ENCODE data around the gene TMEM266. TPM values are rescaled to one million over a fixed set of nuclear protein-coding genes. Genes with fewer than 3 reads are reported as not detected.
A peak's percentile ranks its signal among the peaks of the same experiment; 100 is the strongest.

TMEM266 gene
- total RNA-seq, 1 experiment from 2014 or later = not detected

DNA sequence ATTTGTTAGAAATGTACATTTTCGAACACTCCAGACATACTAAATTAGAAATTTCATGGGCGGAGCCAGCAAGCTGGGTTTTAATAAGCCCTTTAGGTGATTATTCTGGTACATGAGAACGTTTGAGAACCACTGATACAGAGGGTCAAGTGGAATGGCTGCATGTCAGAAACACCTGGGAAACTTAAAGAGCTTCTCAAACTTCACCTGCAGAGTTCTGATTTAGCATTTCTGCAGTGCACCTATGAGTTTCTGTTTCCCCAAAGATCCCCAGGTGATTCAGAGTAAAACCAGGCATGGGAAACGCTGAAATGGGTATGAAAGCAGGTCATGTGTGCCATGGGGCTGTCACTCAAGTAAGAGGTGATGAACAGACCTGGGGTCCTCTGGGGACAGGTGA lies 68.1 kb downstream of the TMEM266 start:
- no peak for DNase-seq (ENCODE audit: low read depth)

DNA sequence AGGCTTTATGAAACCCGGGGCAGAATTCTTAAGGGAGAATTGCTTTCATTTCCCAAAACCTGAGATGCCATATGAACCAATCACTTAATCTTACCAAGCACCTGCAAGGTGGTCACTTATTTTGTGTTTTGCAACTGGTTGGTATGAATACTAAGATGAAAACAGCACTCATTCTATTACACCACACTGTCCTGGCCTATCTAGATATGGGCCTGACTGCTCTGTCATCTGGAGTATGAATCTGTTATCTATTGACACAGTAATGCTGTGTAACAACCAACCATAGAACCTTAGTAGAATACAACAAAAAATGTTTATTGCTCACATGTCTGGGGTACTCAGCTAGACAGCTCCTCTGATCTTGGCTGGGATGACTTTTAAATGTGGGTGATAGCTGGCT lies 74.8 kb downstream of the TMEM266 start:
- DNase-seq (ENCODE audit: low read depth) = no peak

DNA sequence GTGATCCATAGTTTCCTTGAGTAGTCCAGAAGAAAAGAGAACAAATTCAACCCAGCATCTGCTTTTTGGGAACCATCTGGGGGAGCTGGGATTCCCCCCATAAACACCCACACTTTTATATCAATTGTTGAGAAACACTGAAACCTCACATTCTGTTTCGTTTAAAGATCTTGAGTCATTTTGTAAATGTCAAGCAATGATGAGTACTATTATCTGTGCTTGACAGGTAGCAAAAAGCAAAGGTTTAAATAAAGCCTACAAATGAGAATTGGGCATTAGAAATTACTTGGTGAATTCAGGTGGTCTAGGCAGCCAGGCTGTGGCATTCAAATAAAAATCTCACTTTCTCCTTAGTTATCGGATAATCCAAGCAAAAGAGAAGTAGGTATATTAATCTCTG lies 75.7 kb downstream of the TMEM266 start:
- no peak for DNase-seq (ENCODE audit: low read depth)

DNA sequence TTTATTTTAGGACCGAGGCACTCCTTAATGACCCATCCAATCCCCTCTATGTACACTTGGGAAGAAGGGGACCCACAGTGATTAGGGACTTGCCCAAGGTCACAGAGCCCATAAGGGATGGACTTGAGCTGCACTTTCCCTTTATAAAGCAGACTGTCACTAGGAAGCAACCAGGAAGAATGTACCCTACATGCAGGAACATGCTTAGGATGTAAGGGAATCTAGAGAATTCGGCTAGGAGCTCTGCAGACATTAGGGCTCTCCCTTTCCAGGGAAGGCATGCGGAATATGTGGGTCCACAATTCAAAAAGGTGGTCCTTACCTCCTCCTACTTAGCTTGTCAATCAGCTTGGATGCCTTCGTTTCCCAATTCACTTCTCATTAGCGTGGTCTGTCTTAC lies 78.7 kb downstream of the TMEM266 start:
- no peak for DNase-seq (ENCODE audit: low read depth)

DNA sequence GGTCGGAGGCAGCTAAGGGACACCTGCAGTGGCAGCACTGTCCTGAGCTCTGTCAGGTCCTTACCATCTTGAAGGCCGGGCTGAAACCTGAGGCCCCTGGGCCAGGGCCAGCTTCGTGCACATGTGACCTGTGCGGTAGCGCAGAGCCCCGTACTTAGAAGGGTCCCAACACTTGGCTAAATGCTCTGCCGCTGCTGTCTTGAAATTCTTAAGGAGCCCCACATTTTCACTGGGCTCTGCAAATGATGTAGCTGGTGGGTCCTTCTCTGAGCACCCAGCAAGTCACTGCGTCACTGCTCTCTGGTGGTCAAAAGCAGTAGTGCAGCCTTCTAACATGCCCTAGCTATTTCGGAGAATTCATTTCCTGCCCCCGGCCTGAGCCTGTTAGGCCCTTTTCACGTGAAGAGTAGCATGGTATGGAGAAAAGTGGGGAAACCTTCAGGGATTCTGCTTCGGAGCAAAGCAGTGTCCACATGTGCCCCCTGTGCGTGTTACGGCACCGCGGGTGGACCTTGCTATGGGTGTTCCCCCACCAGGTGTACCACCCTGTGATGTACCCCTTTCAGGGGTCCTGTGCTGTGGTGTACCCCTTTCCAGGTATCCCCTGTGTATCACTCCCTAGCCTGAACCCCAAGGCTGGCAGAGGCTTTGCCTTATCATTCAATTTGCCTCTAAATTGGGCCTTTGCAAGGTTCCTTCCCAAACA lies 79.7 kb downstream of the TMEM266 start:
- peak; percentile 80 for DNase-seq (ENCODE audit: low read depth)

DNA sequence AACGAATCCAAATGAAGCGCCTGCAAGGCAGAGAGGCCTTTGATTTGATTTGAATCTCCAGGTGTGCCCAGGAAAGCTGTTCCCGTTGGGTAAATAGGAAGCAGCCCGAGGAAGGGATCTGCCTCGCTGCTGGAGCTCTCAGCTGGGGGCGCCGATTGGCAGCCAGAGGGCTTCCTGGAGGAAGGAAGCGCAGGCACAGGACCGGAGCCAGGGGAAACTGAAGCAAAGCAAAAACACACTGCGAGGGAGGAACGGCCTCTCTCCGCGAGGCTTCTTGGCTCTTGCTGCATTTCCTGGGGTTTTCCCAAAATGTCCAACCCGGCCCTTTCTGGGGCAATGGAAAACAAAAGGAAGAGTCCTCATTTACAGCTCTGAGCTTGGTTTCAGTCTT lies 80.3 kb downstream of the TMEM266 start:
- DNase-seq (ENCODE audit: low read depth) = peak; percentile 34

DNA sequence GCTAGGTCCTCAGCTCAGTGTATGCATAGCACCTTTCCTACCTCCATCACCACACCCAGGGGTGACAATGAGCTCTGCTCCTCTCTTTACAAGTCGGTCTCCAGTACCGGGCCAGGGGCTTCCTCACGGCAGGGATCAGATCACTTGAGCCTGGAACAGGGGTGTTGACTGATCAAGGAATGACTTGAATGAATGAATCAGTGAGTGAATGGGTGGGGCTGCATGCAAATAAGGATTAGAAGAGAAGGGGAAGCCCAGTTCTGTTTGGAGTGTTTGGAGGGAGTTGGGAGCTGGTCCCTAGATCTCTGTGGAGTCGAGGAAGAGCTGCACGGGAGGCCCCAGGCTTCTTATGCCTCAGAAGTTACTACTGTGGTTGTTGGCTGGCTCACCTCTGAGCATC lies 87.0 kb downstream of the TMEM266 start:
- no peak for DNase-seq (ENCODE audit: low read depth)

DNA sequence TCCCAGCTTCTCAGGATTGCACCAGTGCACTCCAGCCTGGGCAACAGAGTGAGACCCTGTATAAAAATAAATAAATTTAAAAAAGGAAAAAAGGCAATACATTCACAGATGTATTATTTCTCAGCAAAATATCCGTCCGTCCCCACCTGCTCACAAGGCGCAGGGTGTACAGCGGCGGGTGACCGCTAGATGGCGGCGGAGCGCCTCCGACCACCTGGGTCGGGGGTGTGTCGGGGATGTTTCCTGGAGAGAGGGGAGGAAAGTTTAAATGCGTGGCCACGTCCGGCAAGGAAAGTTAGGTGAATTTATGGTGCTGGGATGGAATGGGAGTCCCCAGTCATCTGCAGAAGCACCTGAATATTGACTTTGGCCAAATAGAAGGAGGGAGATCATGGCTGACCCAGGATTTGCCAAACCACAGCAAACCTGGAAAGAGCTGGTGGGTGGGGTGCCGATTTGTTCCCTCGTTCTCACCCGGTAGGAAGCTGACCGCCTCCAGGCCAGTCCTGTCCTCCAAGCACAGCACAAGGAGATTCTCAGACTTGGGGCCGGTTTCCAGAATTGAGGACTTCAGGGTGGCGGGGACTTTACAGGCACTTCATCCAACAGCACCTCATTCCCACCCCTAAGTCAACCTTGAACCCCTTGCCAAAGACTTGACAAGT lies 88.3 kb downstream of the TMEM266 start:
- peak; percentile 62 for DNase-seq (ENCODE audit: low read depth)

DNA sequence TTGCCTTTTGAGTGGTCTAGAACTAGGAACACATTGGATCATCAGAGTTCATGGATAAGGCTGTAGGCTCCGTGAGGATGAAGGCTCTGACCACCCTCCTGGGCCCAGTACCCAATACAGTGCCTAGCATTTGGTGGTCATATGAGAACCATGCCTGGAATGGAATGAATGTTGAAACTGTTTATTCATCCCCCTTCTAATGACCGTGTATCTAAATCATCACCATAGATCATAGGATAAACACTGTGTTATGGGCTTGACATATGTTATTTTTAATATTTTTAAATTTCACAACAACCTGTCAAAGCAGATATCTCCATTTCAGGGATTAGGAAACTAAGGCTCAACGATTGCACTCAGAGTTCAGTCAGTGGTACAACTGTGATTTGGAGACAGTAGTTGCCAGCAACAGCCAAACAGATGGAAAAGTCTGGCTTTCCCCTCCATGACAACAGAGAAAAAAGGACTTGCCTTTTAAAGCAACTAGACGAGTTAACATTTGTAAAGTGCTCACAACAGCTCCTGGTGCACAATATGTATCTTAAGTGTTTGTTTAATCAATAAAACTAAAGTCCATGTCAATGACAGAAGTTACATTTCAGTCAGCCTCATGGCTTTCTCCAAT lies 89.6 kb downstream of the TMEM266 start:
- no peak for DNase-seq (ENCODE audit: low read depth)

DNA sequence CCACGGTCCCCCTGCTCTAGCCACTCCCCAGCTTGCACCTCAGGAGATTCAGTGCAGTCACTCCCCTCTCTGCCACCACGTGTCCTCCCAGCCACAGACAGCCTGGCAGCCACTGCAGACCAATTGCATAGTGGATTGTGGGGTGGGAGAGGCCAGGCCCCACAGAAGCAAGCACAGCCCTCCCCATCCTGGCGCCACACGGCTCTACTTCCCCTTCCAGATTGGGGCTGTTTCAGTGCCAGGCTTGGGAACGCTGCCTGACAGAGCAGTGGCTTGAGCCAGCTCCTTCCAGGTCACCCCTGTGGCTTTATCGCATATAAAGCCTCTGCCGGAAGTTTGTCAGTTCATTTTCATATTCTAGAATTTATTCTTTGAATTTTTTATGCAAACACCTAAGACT lies 90.7 kb downstream of the TMEM266 start:
- no peak for DNase-seq (ENCODE audit: low read depth)

DNA sequence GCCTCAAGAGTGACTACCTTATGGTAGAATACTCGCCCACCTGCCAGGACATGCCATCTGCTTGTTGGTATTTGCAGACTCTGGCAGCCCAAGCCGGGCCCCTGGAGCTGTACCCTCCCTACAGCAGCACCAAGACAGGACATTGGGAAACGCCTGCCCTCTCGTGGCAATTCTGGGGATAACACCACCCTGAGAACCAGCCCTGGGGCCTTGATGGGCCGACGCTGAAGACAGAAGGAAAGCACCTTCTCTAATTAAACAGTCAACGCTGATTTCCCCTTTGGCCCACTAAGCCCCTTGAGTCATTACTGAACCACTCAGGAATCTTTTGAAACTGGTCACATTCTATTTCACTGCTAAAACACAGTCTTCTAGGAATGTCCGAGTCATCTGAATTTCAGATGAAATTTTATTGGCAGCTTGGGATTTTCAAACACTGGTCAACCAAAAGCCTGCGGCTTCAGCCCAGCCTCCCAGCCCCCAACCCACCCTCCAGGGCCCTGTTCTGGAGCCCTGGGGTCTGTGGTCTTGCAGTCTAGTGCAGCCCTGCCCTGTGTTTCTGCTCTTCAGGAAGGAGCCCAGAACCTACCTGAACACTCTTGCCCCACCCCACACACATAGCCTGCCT lies 91.3 kb downstream of the TMEM266 start:
- DNase-seq (ENCODE audit: low read depth) = peak; percentile 80

DNA sequence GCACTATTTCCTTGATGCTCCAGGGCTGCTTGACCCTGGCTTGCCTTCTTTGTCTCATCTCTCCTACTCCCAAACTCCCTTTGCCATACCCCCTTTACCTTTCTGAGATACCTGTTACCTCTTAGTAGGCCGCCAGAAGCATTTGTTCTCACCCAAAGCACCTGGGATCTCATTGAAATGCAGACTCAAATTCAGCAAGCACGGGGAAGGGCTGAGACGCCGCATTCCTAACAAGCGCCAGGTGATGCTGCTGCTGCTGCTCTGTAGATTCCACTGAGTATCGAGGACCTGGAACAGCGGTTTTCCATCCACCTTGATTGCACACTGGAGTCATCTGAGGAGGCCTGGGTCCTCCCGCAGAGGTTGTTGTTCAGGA lies 91.8 kb downstream of the TMEM266 start:
- DNase-seq (ENCODE audit: low read depth) = no peak

DNA sequence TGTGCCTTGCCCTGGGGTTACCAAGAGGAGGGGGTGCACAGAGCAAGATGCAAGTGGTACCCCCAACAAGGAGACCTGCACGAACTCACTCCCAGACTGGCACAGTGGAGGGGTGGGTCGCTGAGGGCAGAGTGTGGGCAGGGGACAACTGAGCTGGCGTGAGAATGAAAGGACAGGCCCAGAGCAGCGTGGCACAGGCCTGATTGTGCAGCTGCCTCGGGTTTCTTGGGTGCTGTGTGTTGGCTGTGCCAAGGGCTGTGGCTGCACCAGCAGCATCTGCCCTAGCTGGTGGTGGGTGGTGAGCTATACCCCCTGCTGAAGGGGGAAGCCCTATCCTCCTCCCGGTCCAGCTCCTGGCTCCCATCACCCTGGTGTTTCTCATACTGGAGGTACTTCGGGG lies 92.4 kb downstream of the TMEM266 start:
- no peak for DNase-seq (ENCODE audit: low read depth)

DNA sequence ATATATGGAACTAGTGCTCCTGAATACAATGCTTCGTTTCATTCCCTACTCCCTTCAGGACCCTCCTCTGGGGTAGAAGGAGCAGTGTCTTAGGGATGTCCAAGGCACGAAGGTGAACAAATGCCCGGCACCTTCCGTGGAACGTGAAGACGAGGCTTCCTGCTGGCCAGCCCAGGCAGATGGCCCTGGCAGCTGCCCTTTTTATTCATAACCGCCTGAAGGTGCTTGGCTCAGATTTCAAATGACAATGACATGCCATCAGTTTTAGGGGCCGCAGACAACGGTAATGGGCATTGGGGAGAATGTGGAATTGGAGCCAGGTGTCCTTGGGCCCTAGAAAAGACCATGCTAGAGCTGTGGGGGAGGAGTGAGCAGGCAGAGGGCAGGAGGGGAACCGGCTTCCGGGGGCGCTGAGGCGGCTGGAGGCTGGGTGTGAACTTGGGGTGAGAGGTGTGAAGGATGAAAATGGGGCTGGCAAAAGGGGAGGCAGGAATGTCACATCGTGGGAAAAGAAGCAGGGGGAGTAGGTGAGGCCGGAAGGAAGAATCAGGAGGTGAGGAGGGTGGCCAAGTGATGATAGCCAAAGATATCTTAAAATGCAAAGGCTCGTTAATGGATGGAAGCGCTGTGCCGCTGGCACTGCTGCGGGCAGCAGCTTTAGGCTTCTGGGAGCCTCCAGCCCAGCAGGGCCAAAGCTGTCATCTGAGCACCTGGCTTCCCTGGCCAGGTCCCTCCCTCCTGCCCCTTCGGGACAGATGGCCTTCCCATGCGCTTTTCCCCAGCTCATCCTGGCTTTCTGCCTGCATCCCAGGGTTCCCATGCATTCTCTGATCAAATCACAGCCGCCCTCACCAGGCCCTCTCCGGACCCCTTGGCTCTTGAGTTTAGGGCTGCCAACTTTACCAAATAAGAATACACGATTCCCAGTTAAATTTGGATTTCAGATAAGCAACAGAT lies 93.7 kb downstream of the TMEM266 start:
- DNase-seq (ENCODE audit: low read depth) = no peak

DNA sequence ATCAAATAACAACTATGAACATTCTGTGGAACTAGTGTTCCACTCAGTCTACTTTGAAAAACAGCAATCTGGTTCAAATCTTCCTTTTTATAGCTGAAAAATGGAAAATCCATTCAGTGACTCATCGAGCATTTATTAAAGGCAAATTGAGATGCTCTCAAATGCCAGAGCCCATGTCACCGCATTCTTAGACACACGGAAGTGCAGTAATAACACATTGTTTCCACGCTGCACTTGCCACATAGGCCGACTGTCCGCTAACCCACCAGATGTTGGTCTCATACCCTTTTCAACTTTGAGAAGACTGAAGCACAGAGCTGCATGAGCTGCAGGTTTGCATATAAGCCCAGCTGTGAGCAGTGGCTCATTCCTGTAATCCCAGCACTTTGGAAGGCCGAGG lies 95.9 kb downstream of the TMEM266 start:
- DNase-seq (ENCODE audit: low read depth) = no peak

DNA sequence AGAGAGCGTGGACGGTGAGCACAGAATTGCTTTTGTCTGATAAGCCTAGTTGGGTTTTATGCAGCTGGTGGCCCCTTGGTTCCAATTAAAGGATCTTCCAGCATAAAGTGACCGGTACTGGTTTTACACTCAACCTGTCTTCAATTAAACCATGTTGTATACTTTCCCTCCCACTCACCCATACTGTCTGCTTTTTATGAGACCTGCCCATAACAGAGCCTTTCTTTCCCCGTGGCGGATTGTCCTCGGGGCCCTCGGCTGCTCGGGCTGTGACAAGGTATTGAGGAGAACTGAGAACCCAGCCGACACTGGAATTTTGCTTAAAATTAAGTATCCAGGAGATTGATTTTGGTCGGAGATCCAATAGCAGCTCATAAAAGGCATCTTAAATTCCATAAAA lies 98.4 kb downstream of the TMEM266 start:
- no peak for DNase-seq (ENCODE audit: low read depth)

DNA sequence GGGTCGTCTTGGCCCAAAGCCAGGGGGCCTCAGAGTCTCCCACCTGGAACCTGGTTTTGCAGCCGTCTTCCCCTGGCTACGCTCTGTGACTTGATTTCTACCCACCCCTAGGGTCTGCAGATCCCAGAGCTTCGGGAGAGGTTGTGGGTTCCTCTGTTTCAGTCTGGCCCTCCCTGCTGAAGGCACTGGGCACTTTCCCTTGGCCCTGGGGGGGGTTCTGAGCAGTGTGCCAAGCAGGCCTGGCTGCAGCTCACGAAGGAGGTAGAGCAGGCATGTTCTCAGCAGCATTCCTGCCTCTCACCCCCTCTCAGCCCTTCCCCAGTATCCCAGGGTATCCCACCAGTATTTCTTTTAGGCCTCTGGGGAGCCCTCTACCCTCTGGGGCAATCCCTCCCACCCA lies 99.0 kb downstream of the TMEM266 start:
- no peak for DNase-seq (ENCODE audit: low read depth)

DNA sequence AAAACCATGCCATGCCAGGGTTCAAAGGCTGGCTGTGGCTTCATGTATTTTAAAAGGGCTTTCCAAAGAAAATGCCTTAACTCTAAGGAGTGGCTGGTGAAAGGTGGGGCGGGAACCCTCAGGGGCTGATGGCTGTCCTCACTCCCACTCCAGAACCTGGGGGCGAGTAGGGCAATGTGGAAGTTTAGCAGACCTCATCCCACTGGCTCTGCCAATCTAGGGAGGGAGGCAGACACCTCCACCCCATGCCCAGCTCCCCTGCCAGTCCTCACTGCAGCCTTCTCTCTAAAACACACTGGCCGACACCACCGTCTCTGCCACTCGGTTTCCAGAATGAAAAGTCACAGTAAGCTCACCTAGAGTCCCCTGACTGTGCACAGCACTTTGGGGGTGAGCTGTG lies 99.5 kb downstream of the TMEM266 start:
- DNase-seq (ENCODE audit: low read depth) = no peak

DNA sequence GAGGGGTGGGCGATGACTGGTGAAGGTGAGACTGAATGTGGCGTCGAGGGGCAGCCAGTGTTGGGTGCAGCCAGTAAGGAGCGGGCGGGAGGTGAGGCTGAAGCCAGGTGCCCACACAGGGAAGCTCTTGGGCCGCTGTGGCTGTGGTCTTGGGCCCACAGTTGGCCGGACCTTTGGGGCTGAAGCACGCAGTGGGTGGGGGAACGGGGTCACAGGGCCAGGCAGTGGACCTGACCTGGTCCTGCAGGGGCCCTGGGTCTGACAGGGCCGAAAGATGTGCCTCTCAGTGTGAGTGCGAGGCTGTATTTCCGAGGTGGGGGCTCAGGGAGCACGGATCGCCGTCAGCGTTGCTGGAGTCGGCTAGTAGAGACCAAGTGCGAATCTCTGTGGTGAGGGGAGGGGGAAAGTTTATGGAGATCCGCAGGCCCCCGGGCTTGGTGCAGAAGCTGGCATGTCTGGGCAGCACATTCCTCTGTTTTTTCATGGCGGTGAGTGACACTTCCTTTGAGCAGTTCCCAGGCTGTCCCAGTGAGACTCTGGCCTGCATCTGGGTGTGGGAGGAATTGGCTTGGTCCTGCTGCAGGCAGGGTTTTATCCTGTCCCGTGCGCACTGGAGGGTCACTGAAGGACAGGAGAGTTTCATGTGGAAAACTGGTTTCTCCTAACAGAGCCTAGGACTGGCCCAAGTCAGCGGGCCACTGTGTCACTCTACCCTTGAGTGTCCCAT lies 100.8 kb downstream of the TMEM266 start:
- DNase-seq (ENCODE audit: low read depth) = no peak

DNA sequence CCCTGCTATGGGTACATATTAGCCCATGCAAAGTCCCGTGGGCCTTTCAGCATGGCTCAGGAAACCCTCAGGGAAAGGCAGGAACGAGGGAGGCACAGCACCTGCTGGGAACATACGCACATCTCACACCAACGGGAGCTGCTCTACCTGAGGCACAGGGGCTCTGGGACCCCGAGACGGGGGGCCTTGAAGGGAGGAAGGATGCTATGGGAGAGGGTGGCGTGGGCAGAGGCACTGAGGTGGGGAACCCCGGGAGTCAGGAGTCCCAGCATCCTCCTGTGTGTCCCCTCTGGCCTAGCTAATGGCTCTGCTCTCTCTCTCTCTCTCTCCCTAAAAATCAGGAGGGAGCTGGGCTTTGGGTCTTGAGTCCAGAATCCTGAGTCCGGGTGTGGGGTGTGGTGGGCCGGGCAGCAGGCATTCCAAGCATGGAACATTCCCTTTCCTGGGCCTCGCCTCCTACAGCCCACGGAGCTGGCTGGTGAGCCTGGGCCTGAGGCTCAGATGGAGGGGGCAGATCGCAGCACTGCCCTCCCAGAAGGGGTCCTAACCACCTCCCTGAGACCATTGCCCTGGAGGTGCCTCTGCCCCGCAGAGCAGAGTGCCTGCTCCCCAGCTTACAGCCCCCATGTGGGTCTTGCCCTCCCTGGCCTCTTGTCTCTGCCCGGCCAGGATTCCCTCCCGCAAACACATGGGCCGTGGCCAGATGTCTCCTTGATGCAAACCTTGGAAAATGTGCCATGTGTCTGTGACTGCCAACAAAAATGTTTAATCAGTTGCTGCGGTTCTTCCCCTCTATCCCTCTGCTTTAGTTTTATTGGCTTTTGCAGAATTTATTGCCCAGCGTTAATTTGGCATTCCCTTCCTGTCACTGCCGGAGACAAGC lies 101.6 kb downstream of the TMEM266 start:
- DNase-seq (ENCODE audit: low read depth) = no peak

All from Daoy (cell line).